B cell (primary cell): Measurements from ENCODE around the gene REM1. TPM values are rescaled to one million over a fixed set of nuclear protein-coding genes. Genes with fewer than 3 reads are reported as not detected.

Source experiments
- ATAC-seq: fragments of 200-7000 bp; cut with Tn5 transposase; one replicate; pipeline ENCODE4 v1.10.0; 2021; ENCODE audit warnings: low read depth, mild to moderate bottlenecking, moderate number of reproducible peaks, moderate library complexity
- CTCF ChIA-PET: fragments of 350-600 bp; sonication (Branson Sonifier 250); formaldehyde crosslinking; loops from one replicate; lab custom pipeline; 2021; ENCODE audit warnings: antibody characterized with exemption, inconsistent platforms; lab: Charles Lee
- POLR2A ChIA-PET: fragments of 350-600 bp; sonication (Branson Sonifier 250); formaldehyde crosslinking; loops from one replicate; lab custom pipeline; 2021; ENCODE audit warnings: antibody characterized with exemption; lab: Charles Lee
- DNase-seq: peaks from one replicate; pipeline ENCODE4 v3.0.0; 2013
- H2AFZ ChIP-seq: 2 replicates; pipeline ENCODE4 v1.6.1; 2012; ENCODE audit warnings: mild to moderate bottlenecking, low read depth, low read length; ENCODE audit not compliant: insufficient read depth, poor library complexity, severe bottlenecking
- H3K27ac ChIP-seq, 2 donors: 1 replicate in 1 of 2; 2 replicates in 1 of 2; pipeline ENCODE4 v1.5.1; 2012 to 2013; ENCODE audit warnings: low read length in 2 of 2, mild to moderate bottlenecking in 2 of 2, moderate library complexity in 1 of 2
- H3K27me3 ChIP-seq, 4 experiments: fragments of 200-600 bp in 1 of 4; sonication (generic) in 1 of 4; replicated peaks in 1 of 4; 1 replicate in 2 of 4; 2 replicates in 2 of 4; pipeline versions ENCODE4 v1.6.1 to v1.7.0; 2013 to 2016; ENCODE audit warnings: low read length in 3 of 4, mild to moderate bottlenecking in 2 of 4, mixed read lengths in 1 of 4, moderate library complexity in 1 of 4; ENCODE audit not compliant: insufficient read depth in 4 of 4, control insufficient read depth in 3 of 4; ENCODE audit errors: control extremely low read depth in 1 of 4
- H3K36me3 ChIP-seq, 2 experiments: replicated peaks in 1 of 2; 1 replicate in 1 of 2; 2 replicates in 1 of 2; pipeline versions ENCODE4 v1.6.1 to v1.7.1; 2013; ENCODE audit warnings: low read length in 1 of 2; ENCODE audit not compliant: insufficient read depth in 2 of 2, control insufficient read depth in 1 of 2; ENCODE audit errors: control extremely low read depth in 1 of 2, extremely low read depth in 1 of 2
- H3K4me1 ChIP-seq, 2 donors: fragments of 200-600 bp in 1 of 2; sonication (generic) in 1 of 2; 1 replicate in 1 of 2; 2 replicates in 1 of 2; pipeline versions ENCODE4 v1.5.1 to v1.6.1; 2013 to 2017; ENCODE audit warnings: low read length in 2 of 2; ENCODE audit not compliant: control insufficient read depth in 2 of 2, insufficient read depth in 2 of 2
- H3K4me2 ChIP-seq: replicated peaks from 2 replicates; pipeline ENCODE3; 2012; ENCODE audit warnings: mild to moderate bottlenecking, low read depth, low read length; ENCODE audit not compliant: poor library complexity, severe bottlenecking
- H3K4me3 ChIP-seq, 5 experiments: fragments of 200-600 bp in 1 of 5; sonication (generic) in 1 of 5; 1 replicate in 3 of 5; 2 replicates in 2 of 5; pipeline versions ENCODE4 v1.5.1 to v1.7.0; 2011 to 2016; ENCODE audit warnings: low read length in 4 of 5, mild to moderate bottlenecking in 4 of 5, low read depth in 2 of 5, control low read depth in 1 of 5, moderate library complexity in 1 of 5; ENCODE audit not compliant: insufficient read depth in 1 of 5; ENCODE audit errors: control extremely low read depth in 1 of 5, extremely low read depth in 1 of 5
- H3K79me2 ChIP-seq: fragments of 200-600 bp; sonication (generic); one replicate; pipeline ENCODE4 v1.6.0; 2016; ENCODE audit warnings: low read length; ENCODE audit not compliant: control insufficient read depth, insufficient read depth
- H3K9ac ChIP-seq: fragments of 200-600 bp; sonication (generic); 2 replicates; pipeline ENCODE4 v1.6.1; 2017; ENCODE audit warnings: mild to moderate bottlenecking, low read length, moderate library complexity
- H3K9me3 ChIP-seq, 3 donors: one replicate each; pipeline versions ENCODE4 v1.6.1 to v1.7.1; 2013; ENCODE audit warnings: low read length in 2 of 3; ENCODE audit not compliant: control insufficient read depth in 2 of 3, insufficient read depth in 1 of 3; ENCODE audit errors: control extremely low read depth in 1 of 3
- H4K20me1 ChIP-seq: 2 replicates; pipeline ENCODE4 v1.6.0; 2012; ENCODE audit warnings: mild to moderate bottlenecking, low read length; ENCODE audit not compliant: insufficient read depth, control insufficient read depth, poor library complexity, severe bottlenecking
- H3K27ac Mint-ChIP-seq: one replicate; pipeline ENCODE4 v1.8.0; 2021; ENCODE audit warnings: mixed read lengths
- H3K27me3 Mint-ChIP-seq: one replicate; pipeline ENCODE4 v1.8.0; 2021; ENCODE audit warnings: mixed read lengths
- H3K4me1 Mint-ChIP-seq: one replicate; pipeline ENCODE4 v1.8.0; 2021; ENCODE audit warnings: mixed read lengths
- H3K4me3 Mint-ChIP-seq: one replicate; pipeline ENCODE4 v1.8.0; 2021; ENCODE audit warnings: mixed read lengths
- H3K9me3 Mint-ChIP-seq: one replicate; pipeline ENCODE4 v1.8.0; 2022; ENCODE audit warnings: mixed read lengths; ENCODE audit not compliant: insufficient read depth
- EZH2 ChIP-seq: IDR thresholded peaks from 2 replicates; pipeline ENCODE4 v1.6.1; 2012; ENCODE audit warnings: borderline replicate concordance, low read depth, mild to moderate bottlenecking, moderate library complexity, low read length; ENCODE audit not compliant: insufficient read depth, poor library complexity, severe bottlenecking
- WGBS: methylation state at CpG from one replicate; pipeline ENCODE4 v1.1.5; 2013; ENCODE audit warnings: missing lambda C conversion rate; ENCODE audit not compliant: insufficient coverage; 5-methylcytosine and 5-hydroxymethylcytosine counted together
- intact Hi-C: fragments of 100-400 bp; cut with micrococcal nuclease; formaldehyde crosslinking; loops from one replicate; pipeline ENCODE4 v1.10.0; 2022
- polyA plus RNA-seq: library from polyadenylated mRNA; depleted of rRNA; stranded (reverse); fragments of >200 nt; gene quantifications from 2 replicates; pipeline ENCODE4 v1.2.3, GENCODE V29; 2012
- total RNA-seq, 2 donors: library from RNA; stranded (reverse); fragments of 120-200 nt in 1 of 2; gene quantifications; 1 replicate in 1 of 2; 2 replicates in 1 of 2; pipeline versions ENCODE4 v1.2.3 to v1.2.4, GENCODE V29; 2013 to 2022
- TF ChIP-seq, protein P1 (sequence below): fragments of 200-600 bp; IDR thresholded peaks from one replicate; pipeline ENCODE4 v1.8.0; 2022; ENCODE audit warnings: antibody characterized with exemption, mild to moderate bottlenecking

REM1 gene
- total and polyA plus RNA-seq, 2 donors (not counting 1 experiment from before 2014, with no cell fraction given) = not detected

GRCh38 chr20:31449511-31450414 lies 25.3 kb upstream of the REM1 start:
- no peak overlapping the region for H3K9ac ChIP-seq
- H3K4me1 Mint-ChIP-seq = no peaks in the 10 kb centered on the region
- ATAC-seq (no peak), DNase-seq (no peak)
- peaks cover 0 to 2% (median 0%) of the 10 kb centered on the region in 4 experiments for H3K27me3 ChIP-seq
- 100% methylated on average over 1 of the region's 8 CpGs for WGBS
- ChIA-PET CTCF (interaction anchor here (1.0 to 2.9 kb wide), 2 partner anchors 10 to 52 kb away, joined by 4 to 6 read pairs; no protein-coding TSS in a partner anchor), POLR2A (no interaction called here)
- no peaks in the 10 kb centered on the region for H3K36me3 ChIP-seq
- H3K4me2 ChIP-seq = no peak overlapping the region
- H3K4me1 ChIP-seq = no peaks in the 10 kb centered on the region
- intact Hi-C loops = no loop called here
- no peak overlapping the region for H3K4me3 Mint-ChIP-seq
- TF ChIP-seq EZH2 = no peak
- TF ChIP-seq, protein P1, sequence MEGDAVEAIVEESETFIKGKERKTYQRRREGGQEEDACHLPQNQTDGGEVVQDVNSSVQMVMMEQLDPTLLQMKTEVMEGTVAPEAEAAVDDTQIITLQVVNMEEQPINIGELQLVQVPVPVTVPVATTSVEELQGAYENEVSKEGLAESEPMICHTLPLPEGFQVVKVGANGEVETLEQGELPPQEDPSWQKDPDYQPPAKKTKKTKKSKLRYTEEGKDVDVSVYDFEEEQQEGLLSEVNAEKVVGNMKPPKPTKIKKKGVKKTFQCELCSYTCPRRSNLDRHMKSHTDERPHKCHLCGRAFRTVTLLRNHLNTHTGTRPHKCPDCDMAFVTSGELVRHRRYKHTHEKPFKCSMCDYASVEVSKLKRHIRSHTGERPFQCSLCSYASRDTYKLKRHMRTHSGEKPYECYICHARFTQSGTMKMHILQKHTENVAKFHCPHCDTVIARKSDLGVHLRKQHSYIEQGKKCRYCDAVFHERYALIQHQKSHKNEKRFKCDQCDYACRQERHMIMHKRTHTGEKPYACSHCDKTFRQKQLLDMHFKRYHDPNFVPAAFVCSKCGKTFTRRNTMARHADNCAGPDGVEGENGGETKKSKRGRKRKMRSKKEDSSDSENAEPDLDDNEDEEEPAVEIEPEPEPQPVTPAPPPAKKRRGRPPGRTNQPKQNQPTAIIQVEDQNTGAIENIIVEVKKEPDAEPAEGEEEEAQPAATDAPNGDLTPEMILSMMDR = no peak
- H3K79me2 ChIP-seq = no peaks in the 10 kb centered on the region
- H3K4me3 ChIP-seq = no peak overlapping the region
- H3K9me3 ChIP-seq = peaks cover 0 to 6% (median 0%) of the 10 kb centered on the region in 3 donors
- H2AFZ ChIP-seq = no peak overlapping the region
- no peaks in the 10 kb centered on the region for H4K20me1 ChIP-seq
- H3K27ac Mint-ChIP-seq = no peak overlapping the region
- peaks cover 34% of the 10 kb centered on the region for H3K27me3 Mint-ChIP-seq
- H3K27ac ChIP-seq = no peak overlapping the region
- H3K9me3 Mint-ChIP-seq = no peaks in the 10 kb centered on the region

DNA sequence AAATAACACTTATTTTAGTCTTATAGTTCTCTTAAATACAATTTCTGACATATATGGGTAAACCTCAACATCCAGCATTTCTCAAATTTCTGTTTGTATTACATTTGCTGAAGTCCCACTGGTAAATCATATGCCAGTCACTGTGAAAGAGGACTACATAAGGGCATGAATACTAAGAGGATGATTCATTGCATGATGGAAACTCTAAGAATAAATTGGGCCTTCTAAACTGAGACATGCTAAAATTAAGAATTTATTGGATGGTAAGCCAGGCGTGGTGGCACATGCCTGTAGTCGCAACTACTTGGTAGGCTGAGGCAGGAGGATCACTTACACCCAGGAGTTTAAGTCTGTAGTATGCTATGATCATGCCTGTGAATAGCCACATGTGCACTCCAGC lies 22.5 kb upstream of the REM1 start:
- Histone ChIP-seq H2AFZ (no peak overlapping the region), H3K4me1 (no peaks in the 10 kb centered on the region), H3K9me3 (peaks cover 0 to 6% (median 0%) of the 10 kb centered on the region in 3 donors), H3K4me3 (no peak overlapping the region), H3K79me2 (no peaks in the 10 kb centered on the region), H3K9ac (no peak overlapping the region), H3K27ac (no peak overlapping the region), H3K4me2 (no peak overlapping the region), H3K27me3 (peaks cover 0 to 2% (median 0%) of the 10 kb centered on the region in 4 experiments), H3K36me3 (no peaks in the 10 kb centered on the region), H4K20me1 (no peaks in the 10 kb centered on the region)
- DNase-seq (no peak), ATAC-seq (no peak)
- WGBS = 89% methylated on average over 2 of the region's 2 CpGs
- ChIA-PET CTCF (no interaction called here), POLR2A (no interaction called here)
- H3K27ac Mint-ChIP-seq = no peak overlapping the region
- H3K27me3 Mint-ChIP-seq = peaks cover 23% of the 10 kb centered on the region
- no peak overlapping the region for H3K4me3 Mint-ChIP-seq
- no peaks in the 10 kb centered on the region for H3K4me1 Mint-ChIP-seq
- intact Hi-C loops = no loop called here
- no peaks in the 10 kb centered on the region for H3K9me3 Mint-ChIP-seq
- TF ChIP-seq, protein P1 = no peak
- TF ChIP-seq EZH2 = no peak
